ENCODE measurements around the gene ARHGAP22. TPM values are rescaled to one million over a fixed set of nuclear protein-coding genes. Genes with fewer than 3 reads are reported as not detected.
A peak's percentile ranks its signal among the peaks of the same experiment; 100 is the strongest.

The ARHGAP22 gene
- total and polyA plus RNA-seq, 2 experiments from 2014 or later: 4.8 to 10.7 TPM

GRCh38 chr10:48399551-48399950 lies 205.3 kb downstream of the ARHGAP22 start (continued):
- TF ChIP-seq, protein P1, sequence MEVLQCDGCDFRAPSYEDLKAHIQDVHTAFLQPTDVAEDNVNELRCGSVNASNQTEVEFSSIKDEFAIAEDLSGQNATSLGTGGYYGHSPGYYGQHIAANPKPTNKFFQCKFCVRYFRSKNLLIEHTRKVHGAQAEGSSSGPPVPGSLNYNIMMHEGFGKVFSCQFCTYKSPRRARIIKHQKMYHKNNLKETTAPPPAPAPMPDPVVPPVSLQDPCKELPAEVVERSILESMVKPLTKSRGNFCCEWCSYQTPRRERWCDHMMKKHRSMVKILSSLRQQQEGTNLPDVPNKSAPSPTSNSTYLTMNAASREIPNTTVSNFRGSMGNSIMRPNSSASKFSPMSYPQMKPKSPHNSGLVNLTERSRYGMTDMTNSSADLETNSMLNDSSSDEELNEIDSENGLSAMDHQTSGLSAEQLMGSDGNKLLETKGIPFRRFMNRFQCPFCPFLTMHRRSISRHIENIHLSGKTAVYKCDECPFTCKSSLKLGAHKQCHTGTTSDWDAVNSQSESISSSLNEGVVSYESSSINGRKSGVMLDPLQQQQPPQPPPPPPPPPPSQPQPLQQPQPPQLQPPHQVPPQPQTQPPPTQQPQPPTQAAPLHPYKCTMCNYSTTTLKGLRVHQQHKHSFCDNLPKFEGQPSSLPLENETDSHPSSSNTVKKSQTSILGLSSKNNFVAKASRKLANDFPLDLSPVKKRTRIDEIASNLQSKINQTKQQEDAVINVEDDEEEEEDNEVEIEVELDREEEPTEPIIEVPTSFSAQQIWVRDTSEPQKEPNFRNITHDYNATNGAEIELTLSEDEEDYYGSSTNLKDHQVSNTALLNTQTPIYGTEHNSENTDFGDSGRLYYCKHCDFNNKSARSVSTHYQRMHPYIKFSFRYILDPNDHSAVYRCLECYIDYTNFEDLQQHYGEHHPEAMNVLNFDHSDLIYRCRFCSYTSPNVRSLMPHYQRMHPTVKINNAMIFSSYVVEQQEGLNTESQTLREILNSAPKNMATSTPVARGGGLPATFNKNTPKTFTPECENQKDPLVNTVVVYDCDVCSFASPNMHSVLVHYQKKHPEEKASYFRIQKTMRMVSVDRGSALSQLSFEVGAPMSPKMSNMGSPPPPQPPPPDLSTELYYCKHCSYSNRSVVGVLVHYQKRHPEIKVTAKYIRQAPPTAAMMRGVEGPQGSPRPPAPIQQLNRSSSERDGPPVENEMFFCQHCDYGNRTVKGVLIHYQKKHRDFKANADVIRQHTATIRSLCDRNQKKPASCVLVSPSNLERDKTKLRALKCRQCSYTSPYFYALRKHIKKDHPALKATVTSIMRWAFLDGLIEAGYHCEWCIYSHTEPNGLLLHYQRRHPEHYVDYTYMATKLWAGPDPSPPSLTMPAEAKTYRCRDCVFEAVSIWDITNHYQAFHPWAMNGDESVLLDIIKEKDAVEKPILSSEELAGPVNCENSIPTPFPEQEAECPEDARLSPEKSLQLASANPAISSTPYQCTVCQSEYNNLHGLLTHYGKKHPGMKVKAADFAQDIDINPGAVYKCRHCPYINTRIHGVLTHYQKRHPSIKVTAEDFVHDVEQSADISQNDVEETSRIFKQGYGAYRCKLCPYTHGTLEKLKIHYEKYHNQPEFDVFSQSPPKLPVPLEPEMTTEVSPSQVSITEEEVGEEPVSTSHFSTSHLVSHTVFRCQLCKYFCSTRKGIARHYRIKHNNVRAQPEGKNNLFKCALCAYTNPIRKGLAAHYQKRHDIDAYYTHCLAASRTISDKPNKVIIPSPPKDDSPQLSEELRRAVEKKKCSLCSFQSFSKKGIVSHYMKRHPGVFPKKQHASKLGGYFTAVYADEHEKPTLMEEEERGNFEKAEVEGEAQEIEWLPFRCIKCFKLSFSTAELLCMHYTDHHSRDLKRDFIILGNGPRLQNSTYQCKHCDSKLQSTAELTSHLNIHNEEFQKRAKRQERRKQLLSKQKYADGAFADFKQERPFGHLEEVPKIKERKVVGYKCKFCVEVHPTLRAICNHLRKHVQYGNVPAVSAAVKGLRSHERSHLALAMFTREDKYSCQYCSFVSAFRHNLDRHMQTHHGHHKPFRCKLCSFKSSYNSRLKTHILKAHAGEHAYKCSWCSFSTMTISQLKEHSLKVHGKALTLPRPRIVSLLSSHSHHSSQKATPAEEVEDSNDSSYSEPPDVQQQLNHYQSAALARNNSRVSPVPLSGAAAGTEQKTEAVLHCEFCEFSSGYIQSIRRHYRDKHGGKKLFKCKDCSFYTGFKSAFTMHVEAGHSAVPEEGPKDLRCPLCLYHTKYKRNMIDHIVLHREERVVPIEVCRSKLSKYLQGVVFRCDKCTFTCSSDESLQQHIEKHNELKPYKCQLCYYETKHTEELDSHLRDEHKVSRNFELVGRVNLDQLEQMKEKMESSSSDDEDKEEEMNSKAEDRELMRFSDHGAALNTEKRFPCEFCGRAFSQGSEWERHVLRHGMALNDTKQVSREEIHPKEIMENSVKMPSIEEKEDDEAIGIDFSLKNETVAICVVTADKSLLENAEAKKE (CRISPR knock-in tag; IDR thresholded peaks at IDR 0.05): no peak
- no peak for TF ChIP-seq ETS1 (IDR thresholded peaks at IDR 0.05)

DNA sequence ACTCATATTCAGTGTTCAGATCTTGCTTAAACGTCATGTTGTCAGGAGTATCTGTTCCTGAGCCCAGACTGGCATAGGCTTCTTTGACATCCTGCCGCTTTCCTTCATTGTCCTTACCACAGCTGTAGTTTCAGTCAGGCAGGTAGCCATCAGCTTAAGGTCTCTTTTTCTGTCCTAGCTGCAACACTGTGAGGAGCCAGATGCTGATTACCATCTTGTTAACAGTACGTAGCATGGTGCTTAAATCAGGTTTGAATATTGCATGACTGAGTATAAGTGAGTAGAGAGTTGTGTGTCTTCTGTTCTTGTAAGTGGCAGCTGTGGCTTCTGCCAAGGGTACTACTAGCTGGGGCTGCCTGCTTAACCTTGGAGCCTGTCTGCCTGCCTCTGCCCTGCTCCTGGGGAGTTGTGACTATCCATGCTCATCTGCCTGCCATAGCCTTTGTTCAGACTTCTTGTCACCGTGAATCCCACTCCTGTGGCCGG lies 205.8 kb downstream of the ARHGAP22 start:
- Histone ChIP-seq H4K20me1 (replicated peaks; ENCODE audit: insufficient read depth) (peaks cover 18% of the 10 kb centered on the region), H3K4me2 (peak overlapping the region; percentile 68), H3K4me1 (ENCODE audit: insufficient read depth) (peaks cover 30% of the 10 kb centered on the region), H2AFZ (no peak overlapping the region), H3K4me3 (no peak overlapping the region), H3K27me3 (ENCODE audit: insufficient read depth) (no peaks in the 10 kb centered on the region), H3F3A (replicated peaks; ENCODE audit: low read depth) (no peaks in the 10 kb centered on the region), H3K79me2 (replicated peaks; ENCODE audit: insufficient read depth) (peaks cover 44% of the 10 kb centered on the region), H3K27ac (ENCODE audit: low read depth) (no peak overlapping the region; the same call in 1 of the 2 replicates), H3K36me3 (ENCODE audit: insufficient read depth) (no peaks in the 10 kb centered on the region), H3K9me2 (ENCODE audit: insufficient read depth) (no peaks in the 10 kb centered on the region)
- DNase-seq (ENCODE audit: low spot score) (peak; percentile 22), ATAC-seq (peak; percentile 77)
- Mint-ChIP-seq H3K27ac (peak overlapping the region; percentile 78), H3K4me1 (peaks cover 35% of the 10 kb centered on the region), H3K9me3 (no peaks in the 10 kb centered on the region), H3K27me3 (ENCODE audit: insufficient read depth, low read depth, poor library complexity) (peaks cover 3% of the 10 kb centered on the region), H3K36me3 (ENCODE audit: low read depth) (no peaks in the 10 kb centered on the region), H3K4me3 (peak overlapping the region; percentile 30; the same call in 1 of the 3 replicates)
- TF ChIP-seq, protein P1 (CRISPR knock-in tag; IDR thresholded peaks at IDR 0.05): no peak
- TF ChIP-seq ZNF114 (CRISPR knock-in tag; IDR thresholded peaks at IDR 0.05) (no peak), EZH2phosphoT487 (IDR thresholded peaks at IDR 0.05; ENCODE audit: unreplicated experiment) (no peak), CREB1 (CRISPR knock-in tag; IDR thresholded peaks at IDR 0.05; ENCODE audit: low read depth) (no peak), JUNB (IDR thresholded peaks at IDR 0.05; ENCODE audit: unreplicated experiment) (no peak), EZH2 (IDR thresholded peaks at IDR 0.05; ENCODE audit: low read depth, unreplicated experiment) (no peak)

Data from GM23338 (cell line).